GM19193 (cell line): ENCODE data around the gene TMBIM1.

Experiments
- POLR2A ChIP-seq: IDR thresholded peaks from 4 replicates; pipeline ENCODE4 v1.6.1; 2011; ENCODE audit not compliant: insufficient read depth, insufficient read length; ENCODE audit errors: extremely low read depth

Gene TMBIM1

DNA sequence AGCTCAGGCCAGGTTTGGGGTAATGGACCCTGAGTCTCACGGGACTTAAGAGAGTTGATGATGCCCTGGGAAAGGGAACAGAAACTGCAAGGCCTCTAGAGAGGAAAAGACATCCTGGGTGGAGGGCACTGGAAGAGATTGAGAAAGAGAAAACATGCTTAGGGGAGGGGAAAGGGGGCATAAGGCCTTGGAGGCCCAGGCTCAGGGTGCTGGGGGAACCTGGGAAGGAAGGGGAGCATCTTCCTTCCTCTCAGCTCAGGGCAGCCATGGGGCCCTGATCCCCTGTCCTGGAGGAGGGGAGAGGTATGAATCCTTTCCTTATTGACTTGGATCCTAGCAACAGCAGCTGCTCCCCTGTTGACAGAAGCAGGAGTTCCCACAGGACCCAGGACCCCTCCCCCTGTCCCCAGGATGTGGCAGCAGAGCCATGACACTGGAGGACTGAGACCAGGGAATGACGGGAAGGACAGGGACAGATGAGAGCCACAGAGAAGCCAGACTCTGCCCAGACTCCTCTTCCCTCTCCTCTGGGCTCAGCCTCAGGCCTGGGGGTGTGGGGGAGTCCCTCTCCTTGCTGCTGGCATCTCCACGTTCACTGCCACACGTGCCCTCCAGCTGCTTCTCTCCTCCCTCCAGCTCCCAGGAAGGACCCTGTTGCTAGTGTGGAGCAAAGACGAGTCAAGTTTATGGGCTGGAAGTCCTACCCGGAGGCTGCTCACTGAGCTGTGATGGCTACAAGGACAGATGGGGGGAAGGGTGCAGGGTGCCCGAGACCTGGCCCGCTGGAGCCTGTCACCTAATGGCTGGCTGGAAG is 30.7 kb downstream of the TMBIM1 start:
- TF ChIP-seq POLR2A, result no peak

GRCh38 chr2:218260742-218261422 is 31.4 kb downstream of the TMBIM1 start, which contains the start of gene GPBAR1:
TSS of gene GPBAR1 (plus strand) at chr2:218261015. CDS start at chr2:218262725, 1,710 bp downstream.
- no peak for TF ChIP-seq POLR2A

- TF ChIP-seq POLR2A, result no peak
Observed at GRCh38 chr2:218260166-218260565, 32.1 kb downstream of the TMBIM1 start.

DNA sequence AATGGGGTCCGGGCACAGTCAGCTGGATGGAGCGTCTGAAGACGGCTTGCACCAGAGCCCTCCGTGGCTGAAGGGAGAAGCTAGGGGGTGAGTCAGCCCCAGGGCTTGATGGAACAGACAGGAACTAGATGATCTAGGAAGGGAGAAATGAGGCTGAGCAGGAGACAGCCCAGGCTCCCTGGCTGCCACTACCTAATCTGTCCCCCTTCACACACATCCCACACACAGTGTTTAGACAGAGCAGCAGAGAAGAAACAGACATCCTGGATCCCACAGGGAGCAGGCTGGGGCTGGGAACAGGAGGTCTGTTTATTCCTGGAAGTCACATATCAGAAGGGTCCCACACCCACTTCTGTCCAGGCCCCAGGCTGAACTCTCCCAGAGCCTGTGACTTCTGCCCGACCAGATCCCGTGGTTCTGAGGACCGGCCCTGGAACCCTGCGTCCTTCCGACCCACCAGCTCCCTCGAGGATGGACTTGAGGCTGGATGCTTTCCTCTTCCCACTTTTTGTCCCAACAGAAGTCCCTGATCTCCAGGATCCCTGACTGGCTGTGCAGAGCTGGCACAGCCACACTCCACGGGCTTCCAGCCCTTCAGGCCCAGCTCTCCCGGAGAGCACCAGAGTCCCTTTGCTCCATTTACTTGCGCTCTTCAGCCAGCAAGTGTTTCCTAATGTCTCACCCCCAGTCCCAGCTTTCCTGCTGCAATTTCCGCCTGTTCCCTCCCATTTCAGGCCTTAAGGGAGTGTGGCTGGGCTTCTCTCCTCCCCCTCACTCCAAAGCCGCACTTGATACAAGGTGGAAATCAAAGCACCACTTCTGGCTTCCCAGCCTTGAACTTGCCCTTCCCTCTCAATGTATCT is 33.0 kb downstream of the TMBIM1 start:
- TF ChIP-seq POLR2A, result no peak

- no peak for TF ChIP-seq POLR2A
Observed at GRCh38 chr2:218257390-218257981, 34.8 kb downstream of the TMBIM1 start.

DNA sequence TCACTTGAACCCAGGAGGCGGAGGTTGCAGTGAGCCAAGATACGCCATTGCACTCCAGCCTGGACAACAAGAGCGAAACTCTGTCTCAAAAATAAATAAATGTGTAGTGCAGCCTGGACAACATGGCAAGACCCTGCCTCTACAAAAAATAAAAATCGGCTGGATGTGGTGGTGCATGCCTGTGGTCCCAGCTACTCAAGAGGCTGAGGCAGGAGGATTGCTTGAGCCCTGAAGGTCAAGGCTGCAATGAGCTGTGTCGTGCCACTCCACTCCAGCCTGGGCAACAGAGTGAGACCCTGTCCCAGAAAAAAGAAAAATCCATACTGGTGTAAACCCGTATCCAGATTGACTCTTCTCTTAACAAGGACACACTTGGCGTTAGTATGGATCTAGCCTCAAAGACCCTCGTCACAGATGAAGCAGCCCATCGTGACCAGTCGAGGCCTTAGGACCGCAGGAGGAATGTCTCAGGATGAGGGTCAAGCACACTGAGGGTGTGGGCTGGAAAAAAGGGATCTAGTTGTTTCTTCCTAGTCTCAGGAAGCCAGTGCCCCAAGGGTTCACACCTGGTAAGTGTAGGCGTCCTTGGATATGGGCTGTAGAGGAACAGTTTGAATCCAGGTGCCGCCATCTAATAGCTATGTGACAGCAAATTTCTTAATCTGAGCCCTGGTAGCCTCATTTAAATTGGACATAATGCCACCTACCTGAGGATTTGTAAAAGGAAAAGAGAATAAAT is 35.5 kb downstream of the TMBIM1 start:
- no peak for TF ChIP-seq POLR2A

DNA sequence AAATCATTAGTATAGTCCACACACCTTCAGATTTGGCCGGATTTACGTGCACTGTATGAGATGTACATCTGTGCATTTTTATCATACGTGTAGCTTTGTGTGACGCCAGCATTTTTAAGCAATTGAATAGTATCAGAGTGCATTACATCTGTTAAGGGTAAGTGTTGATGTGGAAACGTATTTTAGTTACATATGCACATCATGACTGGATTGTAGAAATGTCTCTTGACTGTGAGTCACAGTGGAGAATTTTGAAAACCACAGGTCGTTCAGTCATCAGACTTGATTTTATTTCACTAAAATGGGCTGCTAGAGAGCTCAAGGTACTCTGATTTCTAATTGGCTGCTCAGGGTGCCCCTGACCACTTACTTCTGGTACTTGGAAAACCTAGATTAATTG is 36.9 kb downstream of the TMBIM1 start:
- no peak for TF ChIP-seq POLR2A

DNA sequence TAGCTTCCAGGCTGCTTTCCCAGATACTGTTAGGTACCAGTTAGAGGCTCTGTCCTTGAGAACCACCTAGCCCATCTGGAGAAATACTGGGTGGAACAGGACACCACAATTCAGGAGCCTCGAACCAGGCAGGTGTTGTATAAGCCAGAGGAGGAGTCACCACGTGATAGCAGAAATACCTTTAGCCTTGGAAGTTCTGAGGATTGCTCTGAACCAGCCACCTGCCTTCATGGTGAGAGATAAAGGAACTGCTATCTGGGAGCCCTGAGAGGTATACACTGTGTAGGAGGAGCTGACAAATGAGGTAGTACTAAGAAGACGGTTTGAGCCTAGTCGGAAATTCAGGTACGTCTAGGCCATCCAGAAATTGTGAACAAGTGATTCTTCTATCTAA is 39.1 kb downstream of the TMBIM1 start:
- TF ChIP-seq POLR2A, result no peak

DNA sequence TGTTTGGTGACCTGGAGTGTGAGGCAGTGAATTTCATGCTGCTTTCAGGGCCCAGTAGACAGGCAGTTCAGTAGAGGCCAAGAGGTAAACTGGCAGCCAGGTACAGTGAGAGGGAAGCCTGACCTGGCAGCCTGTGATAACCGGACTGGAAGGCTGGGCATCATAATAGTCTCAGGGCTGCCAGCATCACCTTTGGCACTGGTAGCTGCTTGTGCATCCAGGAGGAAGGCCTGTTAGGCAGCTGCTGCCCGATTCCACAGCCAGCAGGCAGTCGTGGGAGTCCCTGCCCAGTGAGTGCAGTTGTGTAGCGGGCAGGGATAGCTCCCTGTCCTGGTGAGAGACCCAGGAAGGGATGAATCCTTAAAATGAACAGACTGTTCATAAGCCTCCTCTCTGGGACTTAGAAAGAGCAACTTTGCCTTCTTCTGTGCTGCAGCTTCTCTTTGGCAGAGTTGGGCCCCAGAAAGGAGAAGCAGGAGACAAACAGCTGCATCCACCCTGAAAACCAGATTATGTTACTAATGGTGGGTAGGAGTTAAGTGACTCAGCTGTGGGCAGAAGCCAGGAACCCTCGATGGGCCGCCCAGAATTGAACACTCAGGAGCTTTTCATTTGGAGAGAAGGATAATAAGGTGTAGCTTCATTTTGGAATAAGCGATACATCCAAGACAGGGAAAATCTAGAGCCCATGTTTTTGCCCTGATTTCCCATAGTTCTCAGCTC is 39.6 kb downstream of the TMBIM1 start:
- TF ChIP-seq POLR2A, result no peak

- no peak for TF ChIP-seq POLR2A
Observed at GRCh38 chr2:218249691-218250090, 42.6 kb downstream of the TMBIM1 start.

GRCh38 chr2:218245214-218245613 is 47.1 kb downstream of the TMBIM1 start:
- TF ChIP-seq POLR2A, result no peak

- TF ChIP-seq POLR2A, result no peak
Observed at GRCh38 chr2:218244665-218245064, 47.6 kb downstream of the TMBIM1 start.

DNA sequence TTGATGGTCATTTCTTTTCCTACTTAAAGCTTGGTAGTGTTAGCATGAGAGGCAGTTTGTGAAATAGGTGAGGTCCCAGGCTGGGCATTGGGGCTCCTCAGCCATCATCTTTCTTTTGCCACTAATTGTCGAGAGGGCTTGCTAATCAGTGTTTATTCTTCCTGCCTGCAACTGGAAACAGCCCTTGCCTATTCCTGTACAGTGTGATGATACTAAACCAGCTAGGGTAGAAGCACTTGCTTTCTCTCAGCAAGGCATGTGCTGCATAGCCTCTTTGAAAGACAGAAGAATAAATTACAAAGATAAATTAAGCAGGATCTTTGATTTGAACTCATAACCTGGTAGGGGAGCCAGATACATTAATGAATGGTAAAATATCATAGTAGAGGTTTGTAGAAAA is 48.1 kb downstream of the TMBIM1 start:
- no peak for TF ChIP-seq POLR2A
